GM19468 (cell line): ENCODE results near the gene ZBTB16.

Source experiments
- ATAC-seq: cut with Tn5 transposase; IDR thresholded peaks from one replicate; pipeline ENCODE4 v1.9.1; 2021; ENCODE audit warnings: mild to moderate bottlenecking, moderate library complexity, moderate number of reproducible peaks; ENCODE audit not compliant: unreplicated experiment; ENCODE audit errors: extremely low read depth

Gene ZBTB16

GRCh38 chr11:114265122-114265878 is 205.8 kb downstream of the ZBTB16 start:
- ATAC-seq: no peak

- ATAC-seq: no peak
Observed at GRCh38 chr11:114269498-114269897, 210.0 kb downstream of the ZBTB16 start.

- no peak for ATAC-seq
Observed at GRCh38 chr11:114270531-114271270, 211.2 kb downstream of the ZBTB16 start.

GRCh38 chr11:114271316-114271715 is 211.8 kb downstream of the ZBTB16 start:
- ATAC-seq: no peak

GRCh38 chr11:114272311-114272710 is 212.8 kb downstream of the ZBTB16 start:
- ATAC-seq: no peak

- no peak for ATAC-seq
Observed at GRCh38 chr11:114273071-114273470, 213.6 kb downstream of the ZBTB16 start.

GRCh38 chr11:114273890-114274635 is 214.6 kb downstream of the ZBTB16 start:
- no peak for ATAC-seq

GRCh38 chr11:114274637-114275036 is 215.1 kb downstream of the ZBTB16 start:
- no peak for ATAC-seq

GRCh38 chr11:114275280-114275679 is 215.8 kb downstream of the ZBTB16 start:
- ATAC-seq: no peak

- no peak for ATAC-seq
Observed at GRCh38 chr11:114276077-114276476, 216.6 kb downstream of the ZBTB16 start.

GRCh38 chr11:114277637-114278341 is 218.3 kb downstream of the ZBTB16 start:
- ATAC-seq: no peak

- no peak for ATAC-seq
Observed at GRCh38 chr11:114278342-114279065, 219.0 kb downstream of the ZBTB16 start.

- no peak for ATAC-seq
Observed at GRCh38 chr11:114279792-114280546, 220.5 kb downstream of the ZBTB16 start.

GRCh38 chr11:114280696-114281095 is 221.2 kb downstream of the ZBTB16 start:
- ATAC-seq: no peak

GRCh38 chr11:114281388-114281956 is 222.0 kb downstream of the ZBTB16 start:
- no peak for ATAC-seq

- ATAC-seq: no peak
Observed at GRCh38 chr11:114282488-114282887, 223.0 kb downstream of the ZBTB16 start.

GRCh38 chr11:114283422-114283821 is 223.9 kb downstream of the ZBTB16 start:
- no peak for ATAC-seq

GRCh38 chr11:114284021-114284420 is 224.5 kb downstream of the ZBTB16 start:
- no peak for ATAC-seq

GRCh38 chr11:114284914-114285313 is 225.4 kb downstream of the ZBTB16 start:
- no peak for ATAC-seq
